Eye (tissue), 1 donor: ENCODE data around the gene ZNF425.
"Not testable (repeated sequence)": the region's sequence is repeated elsewhere in the genome, so short reads cannot be mapped to it uniquely, and the experiment has no call there.

Experiments used
- DNase-seq: peaks from one replicate; pipeline ENCODE4 v3.0.0-alpha.2; 2015

The ZNF425 gene

GRCh38 chr7:149071641-149072437, 54.3 kb downstream of the ZNF425 start:
- peak; percentile 31 for DNase-seq

DNA sequence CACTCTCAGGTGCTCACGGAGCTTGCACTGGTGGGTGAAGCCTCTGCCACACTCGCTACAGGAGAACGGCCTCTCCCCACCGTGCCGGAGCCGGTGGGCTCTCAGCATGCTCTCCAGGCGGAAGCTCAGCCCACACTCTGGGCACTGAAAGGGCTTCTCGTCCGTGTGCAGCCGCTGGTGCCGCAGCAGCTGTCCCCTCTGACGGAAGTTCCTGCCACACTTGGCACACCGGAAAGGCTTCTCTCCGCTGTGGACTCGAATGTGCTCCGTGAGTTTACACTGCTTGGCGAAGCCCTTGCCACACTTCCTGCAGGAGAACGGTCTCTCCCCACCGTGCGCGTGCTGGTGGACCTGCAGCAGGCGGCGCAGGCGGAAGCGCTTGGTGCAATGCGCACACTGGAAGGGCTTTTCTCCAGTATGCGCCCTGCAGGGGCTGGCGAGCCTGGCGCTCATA, 54.9 kb downstream of the ZNF425 start:
- no peak for DNase-seq

GRCh38 chr7:149070372-149071125, 55.6 kb downstream of the ZNF425 start:
- peak; percentile 73 for DNase-seq

DNA sequence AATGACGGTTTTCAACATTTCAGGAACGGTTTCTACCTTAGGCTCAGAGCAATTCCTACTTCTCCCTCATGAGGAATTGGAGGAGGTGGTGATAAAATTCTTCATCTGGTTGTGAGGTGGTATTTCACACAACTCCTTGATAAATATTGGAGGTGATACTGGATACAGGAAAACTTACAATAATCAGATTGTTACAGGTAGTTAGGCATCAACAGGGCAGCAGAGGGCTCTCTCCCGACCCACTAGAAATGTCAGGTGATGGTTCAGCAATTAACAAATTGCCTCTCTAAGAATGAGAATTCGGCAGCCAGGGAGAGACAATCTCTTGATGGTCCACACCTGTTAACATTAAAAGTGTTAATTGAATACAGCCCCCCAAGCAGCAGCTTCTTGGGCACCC, 58.3 kb downstream of the ZNF425 start:
- no peak for DNase-seq

DNA sequence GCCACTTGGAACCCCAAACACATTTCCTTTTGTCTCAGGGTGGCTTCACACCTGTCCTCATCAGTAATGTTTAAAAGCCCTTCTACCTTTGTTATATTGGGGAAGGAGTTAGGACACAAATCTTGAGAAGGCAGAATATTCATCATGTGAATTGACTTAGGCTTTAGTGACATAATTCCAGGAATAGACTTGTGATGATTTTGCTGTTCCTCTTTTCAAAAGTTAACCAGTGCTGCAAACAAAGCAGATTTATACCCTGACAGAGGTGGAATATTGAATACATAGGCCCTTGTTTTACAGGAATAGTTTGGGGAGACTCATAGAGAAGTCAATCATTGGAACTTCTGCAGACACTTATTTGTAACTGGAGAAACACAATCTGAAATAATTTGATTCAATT, 62.6 kb downstream of the ZNF425 start:
- DNase-seq, result no peak

DNA sequence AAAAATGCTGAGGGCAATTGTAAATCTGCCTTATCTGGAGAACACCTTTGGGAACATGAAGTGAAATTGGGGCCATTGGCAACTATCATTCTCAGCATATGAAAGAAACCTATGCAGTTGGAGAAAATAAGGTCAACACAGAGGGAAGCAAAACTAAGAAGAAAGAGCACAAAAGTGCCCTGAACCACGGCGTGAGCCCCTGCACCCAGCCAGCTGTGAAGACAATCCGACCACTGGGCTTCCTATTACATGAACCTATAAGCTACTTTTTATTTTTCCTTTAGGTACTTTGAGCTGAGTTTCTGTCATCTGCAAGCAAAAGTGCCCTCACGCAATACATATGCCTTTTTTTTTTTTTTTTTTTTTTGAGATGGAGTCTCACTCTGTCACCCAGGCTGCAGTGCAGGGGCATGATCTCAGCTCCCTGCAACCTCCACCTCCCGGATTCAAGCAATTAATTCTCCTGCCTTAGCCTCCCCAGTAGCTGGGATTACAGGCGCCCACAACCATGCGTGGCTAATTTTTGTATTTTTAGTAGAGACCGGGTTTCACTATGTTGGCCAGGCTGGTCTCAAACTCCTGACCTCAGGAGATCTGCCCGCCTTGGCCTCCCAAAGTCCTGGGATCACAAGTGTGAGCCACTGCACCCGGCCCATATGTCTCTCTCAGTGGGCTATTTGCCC, 63.8 kb downstream of the ZNF425 start:
- DNase-seq, result not testable (repeated sequence)

- DNase-seq, result no peak
Measured at GRCh38 chr7:149060156-149060555, 66.0 kb downstream of the ZNF425 start.

DNA sequence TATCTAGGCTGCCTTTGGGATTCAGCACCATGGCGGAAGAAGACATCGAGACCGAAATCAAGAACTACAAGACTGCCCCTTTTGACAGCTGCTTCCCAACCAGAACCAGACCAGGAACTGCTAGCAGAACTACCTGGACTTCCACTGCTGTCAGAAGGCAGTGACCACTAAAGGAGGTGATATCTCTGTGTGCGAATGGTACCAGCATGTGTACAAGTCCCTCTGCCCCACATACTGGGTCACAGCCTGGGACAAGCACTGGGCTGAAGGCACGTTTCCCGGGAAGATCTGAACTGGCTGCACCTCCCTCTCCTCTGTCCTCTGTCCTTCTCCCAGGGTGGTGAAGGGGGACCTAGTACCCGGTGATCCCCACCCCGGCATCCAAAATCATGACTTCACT, 72.2 kb downstream of the ZNF425 start:
- no peak for DNase-seq

DNA sequence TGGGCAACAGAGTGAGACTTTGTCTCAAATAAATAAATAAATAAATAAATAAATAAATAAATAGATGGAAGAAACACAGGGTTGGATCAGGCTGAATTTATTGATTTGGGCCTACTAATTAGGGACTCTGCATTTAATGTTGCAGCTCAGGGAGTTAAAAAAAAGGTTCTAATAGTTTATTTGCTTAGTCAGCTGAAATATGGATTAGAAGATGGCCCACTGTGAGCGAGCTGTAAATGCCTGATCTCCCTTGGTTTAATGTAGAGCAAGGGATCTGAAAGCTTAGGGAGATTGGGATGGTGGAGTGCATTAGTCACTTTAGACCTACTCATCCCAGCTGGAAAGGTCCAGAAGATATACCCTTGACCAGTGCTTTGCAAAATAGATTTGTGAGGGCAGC, 72.7 kb downstream of the ZNF425 start:
- no peak for DNase-seq
